HG03064 (cell line): ENCODE results near the gene PIP5K1C.
"Not testable (repeated sequence)": the region's sequence is repeated elsewhere in the genome, so short reads cannot be mapped to it uniquely, and the experiment has no call there.

Experiments used
- ATAC-seq: cut with Tn5 transposase; IDR thresholded peaks from one replicate; pipeline ENCODE4 v1.9.1; 2021; ENCODE audit warnings: low read depth; ENCODE audit not compliant: unreplicated experiment

Gene PIP5K1C

GRCh38 chr19:3632739-3633558 lies 67.3 kb downstream of the PIP5K1C start:
- no peak for ATAC-seq

GRCh38 chr19:3632098-3632497 lies 68.2 kb downstream of the PIP5K1C start:
- no peak for ATAC-seq

GRCh38 chr19:3631053-3631861 lies 69.0 kb downstream of the PIP5K1C start:
- ATAC-seq, result no peak

GRCh38 chr19:3628766-3629165 lies 71.5 kb downstream of the PIP5K1C start:
- not testable (repeated sequence) for ATAC-seq

GRCh38 chr19:3627351-3627723 lies 72.9 kb downstream of the PIP5K1C start:
- no peak for ATAC-seq

GRCh38 chr19:3626473-3627350 lies 73.6 kb downstream of the PIP5K1C start, which contains the start of gene CACTIN:
TSS of gene CACTIN (minus strand) at chr19:3626790. CDS start at chr19:3626762, 28 bp downstream.
- peak; percentile 71 for ATAC-seq

- ATAC-seq, result peak; percentile 15
Observed at GRCh38 chr19:3625996-3626472, 74.2 kb downstream of the PIP5K1C start.

- ATAC-seq, result no peak
Observed at GRCh38 chr19:3623716-3624115, 76.6 kb downstream of the PIP5K1C start.

- ATAC-seq, result no peak
Observed at GRCh38 chr19:3622224-3622623, 78.0 kb downstream of the PIP5K1C start.

GRCh38 chr19:3621689-3622088 lies 78.6 kb downstream of the PIP5K1C start:
- ATAC-seq, result no peak

- no peak for ATAC-seq
Observed at GRCh38 chr19:3620817-3621547, 79.3 kb downstream of the PIP5K1C start.

- ATAC-seq, result no peak
Observed at GRCh38 chr19:3620145-3620816, 80.0 kb downstream of the PIP5K1C start.

GRCh38 chr19:3619631-3620012 lies 80.6 kb downstream of the PIP5K1C start:
- no peak for ATAC-seq

- no peak for ATAC-seq
Observed at GRCh38 chr19:3618811-3619630, 81.2 kb downstream of the PIP5K1C start.

GRCh38 chr19:3618144-3618810 lies 82.0 kb downstream of the PIP5K1C start:
- ATAC-seq, result no peak

- ATAC-seq, result no peak
Observed at GRCh38 chr19:3617463-3617862, 82.8 kb downstream of the PIP5K1C start.

- ATAC-seq, result no peak
Observed at GRCh38 chr19:3615524-3616135, 84.6 kb downstream of the PIP5K1C start.
